HG03060 (cell line): ENCODE data around the gene KCNG2.

Experiments used
- ATAC-seq: cut with Tn5 transposase; IDR thresholded peaks from one replicate; pipeline ENCODE4 v1.9.1; 2021; ENCODE audit warnings: low read depth, moderate number of reproducible peaks; ENCODE audit not compliant: unreplicated experiment

The KCNG2 gene

GRCh38 chr18:79765491-79766245 lies 32.1 kb upstream of the KCNG2 start:
- ATAC-seq: no peak

- no peak for ATAC-seq
Observed at GRCh38 chr18:79766308-79766707, 31.4 kb upstream of the KCNG2 start.

- ATAC-seq: no peak
Observed at GRCh38 chr18:79768745-79769144, 29.0 kb upstream of the KCNG2 start.

GRCh38 chr18:79769698-79770500 lies 27.8 kb upstream of the KCNG2 start:
- ATAC-seq: no peak

- no peak for ATAC-seq
Observed at GRCh38 chr18:79770501-79770815, 27.3 kb upstream of the KCNG2 start.

- ATAC-seq: no peak
Observed at GRCh38 chr18:79770826-79771225, 26.9 kb upstream of the KCNG2 start.

GRCh38 chr18:79771446-79772107 lies 26.2 kb upstream of the KCNG2 start:
- no peak for ATAC-seq

- no peak for ATAC-seq
Observed at GRCh38 chr18:79772108-79772864, 25.5 kb upstream of the KCNG2 start.

- no peak for ATAC-seq
Observed at GRCh38 chr18:79772865-79773696, 24.7 kb upstream of the KCNG2 start.

GRCh38 chr18:79774111-79774510 lies 23.6 kb upstream of the KCNG2 start:
- no peak for ATAC-seq

GRCh38 chr18:79775441-79776221 lies 22.1 kb upstream of the KCNG2 start:
- ATAC-seq: no peak

GRCh38 chr18:79776674-79777073 lies 21.1 kb upstream of the KCNG2 start:
- no peak for ATAC-seq

- ATAC-seq: no peak
Observed at GRCh38 chr18:79778291-79778791, 19.4 kb upstream of the KCNG2 start.

GRCh38 chr18:79779021-79779699 lies 18.6 kb upstream of the KCNG2 start:
- no peak for ATAC-seq

GRCh38 chr18:79779700-79780190 lies 18.0 kb upstream of the KCNG2 start:
- ATAC-seq: no peak

GRCh38 chr18:79780547-79780946 lies 17.2 kb upstream of the KCNG2 start:
- no peak for ATAC-seq

- no peak for ATAC-seq
Observed at GRCh38 chr18:79781331-79781941, 16.3 kb upstream of the KCNG2 start.
